Endothelial cell (in vitro differentiated cells): ENCODE data around the gene ATRIP. TPM values are rescaled to one million over a fixed set of nuclear protein-coding genes. Genes with fewer than 3 reads are reported as not detected.

ENCODE experiments used
- DNase-seq: peaks from one replicate; pipeline ENCODE4 v3.0.0; 2021; ENCODE audit warnings: low spot score
- H3K27ac Mint-ChIP-seq: one replicate; pipeline ENCODE4 v1.8.0; 2021; ENCODE audit warnings: mixed read lengths, inconsistent platforms; ENCODE audit not compliant: unreplicated experiment
- H3K27me3 Mint-ChIP-seq: one replicate; pipeline ENCODE4 v1.8.0; 2021; ENCODE audit warnings: mild to moderate bottlenecking, moderate library complexity, mixed read lengths, inconsistent platforms; ENCODE audit not compliant: unreplicated experiment
- H3K36me3 Mint-ChIP-seq: one replicate; pipeline ENCODE4 v1.8.0; 2021; ENCODE audit warnings: mild to moderate bottlenecking, low read depth, mixed read lengths, inconsistent platforms; ENCODE audit not compliant: unreplicated experiment
- H3K4me1 Mint-ChIP-seq: one replicate; pipeline ENCODE4 v1.8.0; 2021; ENCODE audit warnings: mild to moderate bottlenecking, mixed read lengths, inconsistent platforms; ENCODE audit not compliant: unreplicated experiment
- H3K4me3 Mint-ChIP-seq: one replicate; pipeline ENCODE4 v1.8.0; 2021; ENCODE audit warnings: mild to moderate bottlenecking, mixed read lengths, inconsistent platforms; ENCODE audit not compliant: unreplicated experiment
- H3K9me3 Mint-ChIP-seq: one replicate; pipeline ENCODE4 v1.8.0; 2021; ENCODE audit warnings: mixed read lengths, inconsistent platforms; ENCODE audit not compliant: unreplicated experiment
- total RNA-seq: library from RNA; stranded (reverse); fragmentation: NEBNext Ultra II Directional; extraction: Animal tissue kit (Norgen Biotek cat#: 25700); gene quantifications from one replicate; pipeline ENCODE4 v1.2.1, GENCODE V29; 2021; ENCODE audit not compliant: unreplicated experiment
- TF ChIP-seq, protein P1 (sequence below): fragments of 200-600 bp; sonication (generic); IDR thresholded peaks from one replicate; pipeline ENCODE4 v1.5.0; 2021; ENCODE audit warnings: antibody characterized with exemption; ENCODE audit not compliant: unreplicated experiment

The ATRIP gene
- total RNA-seq, 1 donor from 2014 or later, result 11.2 TPM

DNA sequence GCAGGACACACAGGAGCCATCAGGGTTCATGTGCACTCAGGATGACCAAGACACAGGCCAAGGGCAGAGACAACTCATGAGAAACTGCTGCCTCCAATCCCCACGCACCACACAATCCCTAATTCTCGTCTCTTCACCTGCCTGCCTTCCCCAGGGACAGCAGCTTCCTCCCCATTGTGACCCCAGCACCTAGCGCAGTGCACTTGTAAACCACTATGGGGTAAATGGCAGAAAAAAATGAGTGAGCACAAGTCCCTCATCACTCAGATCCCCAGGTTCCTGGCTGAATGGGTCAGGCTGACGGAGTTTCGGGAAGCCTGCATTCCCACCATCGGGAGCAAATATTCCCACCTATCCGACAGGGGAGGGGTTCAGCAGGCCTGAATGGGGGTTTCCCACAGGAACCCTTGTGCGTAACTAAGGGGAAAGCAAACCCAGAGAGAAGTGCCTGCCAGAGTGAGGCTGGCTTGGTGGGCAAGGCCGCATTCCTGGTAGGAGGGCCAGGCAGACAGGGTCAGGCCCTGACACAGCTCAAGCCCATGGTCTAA lies 35.4 kb upstream of the ATRIP start:
- TF ChIP-seq, protein P1, sequence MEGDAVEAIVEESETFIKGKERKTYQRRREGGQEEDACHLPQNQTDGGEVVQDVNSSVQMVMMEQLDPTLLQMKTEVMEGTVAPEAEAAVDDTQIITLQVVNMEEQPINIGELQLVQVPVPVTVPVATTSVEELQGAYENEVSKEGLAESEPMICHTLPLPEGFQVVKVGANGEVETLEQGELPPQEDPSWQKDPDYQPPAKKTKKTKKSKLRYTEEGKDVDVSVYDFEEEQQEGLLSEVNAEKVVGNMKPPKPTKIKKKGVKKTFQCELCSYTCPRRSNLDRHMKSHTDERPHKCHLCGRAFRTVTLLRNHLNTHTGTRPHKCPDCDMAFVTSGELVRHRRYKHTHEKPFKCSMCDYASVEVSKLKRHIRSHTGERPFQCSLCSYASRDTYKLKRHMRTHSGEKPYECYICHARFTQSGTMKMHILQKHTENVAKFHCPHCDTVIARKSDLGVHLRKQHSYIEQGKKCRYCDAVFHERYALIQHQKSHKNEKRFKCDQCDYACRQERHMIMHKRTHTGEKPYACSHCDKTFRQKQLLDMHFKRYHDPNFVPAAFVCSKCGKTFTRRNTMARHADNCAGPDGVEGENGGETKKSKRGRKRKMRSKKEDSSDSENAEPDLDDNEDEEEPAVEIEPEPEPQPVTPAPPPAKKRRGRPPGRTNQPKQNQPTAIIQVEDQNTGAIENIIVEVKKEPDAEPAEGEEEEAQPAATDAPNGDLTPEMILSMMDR, result no peak
- H3K27ac Mint-ChIP-seq, result no peak overlapping the region
- peaks cover 34% of the 10 kb centered on the region for H3K36me3 Mint-ChIP-seq
- DNase-seq, result no peak
- peaks cover 4% of the 10 kb centered on the region for H3K27me3 Mint-ChIP-seq
- no peaks in the 10 kb centered on the region for H3K9me3 Mint-ChIP-seq
- peaks cover 10% of the 10 kb centered on the region for H3K4me1 Mint-ChIP-seq
- H3K4me3 Mint-ChIP-seq, result no peak overlapping the region

DNA sequence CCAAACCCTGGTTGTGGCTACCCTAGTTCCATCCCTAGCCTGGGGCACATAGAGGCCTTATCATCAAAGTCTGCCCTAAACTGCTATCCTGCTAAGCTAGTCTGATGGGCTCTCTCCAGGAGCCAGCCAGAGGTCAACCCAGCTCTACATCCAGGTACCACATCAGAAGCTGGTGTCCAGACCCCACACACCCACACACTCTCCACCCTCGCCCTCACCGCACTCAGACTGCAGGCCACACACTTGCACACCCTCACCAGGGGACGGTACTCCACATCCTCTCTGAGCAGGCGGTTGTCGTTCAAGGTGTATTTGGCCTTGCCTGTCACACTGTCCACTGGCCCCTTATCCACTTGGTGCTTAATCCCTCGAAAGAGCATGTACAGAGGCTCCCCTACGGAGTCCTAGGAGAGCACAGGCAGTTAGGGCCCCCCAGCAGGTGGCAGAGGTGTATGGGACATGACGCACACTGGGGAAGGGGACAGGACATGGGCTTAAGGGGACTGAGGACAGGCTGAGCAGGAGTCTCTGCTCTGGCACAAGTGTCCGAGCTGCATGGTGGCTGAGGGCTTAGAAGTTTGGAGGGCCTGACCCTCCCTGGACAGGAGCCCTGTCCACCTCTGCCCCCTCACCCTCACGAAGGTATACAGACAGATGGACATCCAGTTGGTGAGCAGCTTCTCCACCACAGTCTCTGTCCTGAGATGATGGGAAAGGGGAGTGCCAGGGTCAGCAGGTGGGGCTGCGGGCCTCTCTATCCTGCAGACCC lies 34.7 kb upstream of the ATRIP start:
- TF ChIP-seq, protein P1, result no peak
- peaks cover 4% of the 10 kb centered on the region for H3K27me3 Mint-ChIP-seq
- DNase-seq, result no peak
- no peak overlapping the region for H3K27ac Mint-ChIP-seq
- peak overlapping the region; percentile 42 for H3K4me3 Mint-ChIP-seq
- H3K9me3 Mint-ChIP-seq, result no peaks in the 10 kb centered on the region
- H3K36me3 Mint-ChIP-seq, result peaks cover 34% of the 10 kb centered on the region
- H3K4me1 Mint-ChIP-seq, result peaks cover 8% of the 10 kb centered on the region

DNA sequence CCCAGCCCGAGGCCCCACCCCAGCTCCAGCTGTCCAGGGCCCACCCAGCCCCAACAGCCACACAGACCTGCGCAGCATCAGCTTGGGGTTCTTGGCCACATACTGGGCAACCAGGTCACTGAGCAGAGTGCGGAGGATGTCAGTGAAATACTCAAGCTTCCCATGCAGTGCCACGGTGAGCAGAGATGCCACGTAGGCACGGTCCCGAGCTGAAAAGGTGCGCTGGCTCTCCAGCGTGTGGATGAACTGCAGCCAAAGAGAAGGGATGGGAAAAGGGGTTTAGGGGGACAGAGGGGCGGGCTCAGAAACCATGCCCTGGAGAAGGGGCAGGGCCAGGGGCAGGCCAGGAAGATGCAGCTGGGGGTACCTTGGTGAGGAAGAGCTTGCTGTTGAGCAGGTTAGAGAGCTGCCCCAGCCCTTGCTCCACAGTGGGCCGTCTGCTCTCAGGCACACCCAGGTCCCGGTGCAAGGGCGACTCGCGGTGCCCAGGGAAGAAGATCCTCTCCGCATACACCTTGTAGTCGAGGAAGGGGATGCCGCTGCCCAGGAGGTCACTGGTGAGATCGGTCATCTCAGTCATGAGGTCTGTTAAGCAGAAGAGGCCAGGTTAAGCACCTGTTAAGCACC lies 34.0 kb upstream of the ATRIP start:
- Mint-ChIP-seq H3K4me3 (no peak overlapping the region), H3K4me1 (peaks cover 1% of the 10 kb centered on the region), H3K27me3 (peaks cover 2% of the 10 kb centered on the region), H3K9me3 (no peaks in the 10 kb centered on the region), H3K36me3 (peaks cover 29% of the 10 kb centered on the region), H3K27ac (no peak overlapping the region)
- no peak for DNase-seq
- TF ChIP-seq, protein P1, result no peak

DNA sequence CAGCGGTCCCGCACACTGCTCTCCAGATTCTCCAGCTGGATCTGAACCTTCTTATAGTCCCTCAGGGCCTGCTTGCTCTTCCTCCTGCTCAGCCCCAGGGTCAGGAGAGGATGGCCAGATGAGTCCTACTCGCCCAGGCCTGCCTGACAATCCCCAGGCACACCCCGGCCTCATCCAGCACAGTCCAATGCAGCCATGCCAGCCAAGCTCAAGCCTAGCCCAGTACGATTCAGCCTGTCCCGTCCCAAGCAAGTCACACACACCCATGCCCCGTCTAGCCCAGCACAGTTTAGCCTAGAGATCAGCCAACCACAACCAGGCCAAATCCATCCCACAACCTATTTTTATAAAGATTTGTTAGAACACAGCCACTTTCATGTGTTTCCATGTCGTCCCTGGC lies 33.5 kb upstream of the ATRIP start:
- Mint-ChIP-seq H3K27me3 (peaks cover 4% of the 10 kb centered on the region), H3K4me3 (peak overlapping the region; percentile 79), H3K36me3 (peaks cover 26% of the 10 kb centered on the region), H3K27ac (peak overlapping the region; percentile 38), H3K4me1 (no peaks in the 10 kb centered on the region), H3K9me3 (no peaks in the 10 kb centered on the region)
- TF ChIP-seq, protein P1, result no peak
- no peak for DNase-seq

DNA sequence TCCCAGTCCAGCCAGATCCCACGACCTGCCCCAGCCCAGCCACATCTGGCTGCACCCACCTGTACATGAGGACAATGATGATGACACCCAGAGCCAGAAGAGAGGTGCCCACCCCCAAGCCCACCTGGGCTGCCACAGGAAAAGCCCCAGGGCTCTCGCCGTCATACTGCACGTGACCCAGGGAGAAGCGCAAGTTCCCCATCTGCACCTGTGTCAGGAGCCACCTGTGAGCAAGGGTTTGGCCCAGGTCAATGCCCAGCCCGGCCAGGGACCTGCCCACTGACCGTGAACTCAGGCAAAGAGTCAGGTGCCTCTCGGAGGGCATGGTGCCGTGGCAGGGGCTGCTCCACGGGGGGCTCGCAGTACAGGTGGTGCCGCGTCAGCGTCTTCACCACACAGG lies 32.9 kb upstream of the ATRIP start:
- H3K9me3 Mint-ChIP-seq, result no peaks in the 10 kb centered on the region
- peaks cover 4% of the 10 kb centered on the region for H3K27me3 Mint-ChIP-seq
- no peaks in the 10 kb centered on the region for H3K4me1 Mint-ChIP-seq
- H3K36me3 Mint-ChIP-seq, result peaks cover 22% of the 10 kb centered on the region
- TF ChIP-seq, protein P1, result no peak
- no peak overlapping the region for H3K4me3 Mint-ChIP-seq
- H3K27ac Mint-ChIP-seq, result no peak overlapping the region
- DNase-seq, result no peak
